GM19240 (cell line): ENCODE data around the gene MRPL27.
A peak's percentile ranks its signal among the peaks of the same experiment; 100 is the strongest.
"Not testable (repeated sequence)": the region's sequence is repeated elsewhere in the genome, so short reads cannot be mapped to it uniquely, and the experiment has no call there.

ENCODE experiments used
- DNase-seq: peaks from one replicate; pipeline ENCODE4 v3.0.0; 2011; ENCODE audit warnings: low spot score; ENCODE audit not compliant: insufficient read length

MRPL27 gene

DNA sequence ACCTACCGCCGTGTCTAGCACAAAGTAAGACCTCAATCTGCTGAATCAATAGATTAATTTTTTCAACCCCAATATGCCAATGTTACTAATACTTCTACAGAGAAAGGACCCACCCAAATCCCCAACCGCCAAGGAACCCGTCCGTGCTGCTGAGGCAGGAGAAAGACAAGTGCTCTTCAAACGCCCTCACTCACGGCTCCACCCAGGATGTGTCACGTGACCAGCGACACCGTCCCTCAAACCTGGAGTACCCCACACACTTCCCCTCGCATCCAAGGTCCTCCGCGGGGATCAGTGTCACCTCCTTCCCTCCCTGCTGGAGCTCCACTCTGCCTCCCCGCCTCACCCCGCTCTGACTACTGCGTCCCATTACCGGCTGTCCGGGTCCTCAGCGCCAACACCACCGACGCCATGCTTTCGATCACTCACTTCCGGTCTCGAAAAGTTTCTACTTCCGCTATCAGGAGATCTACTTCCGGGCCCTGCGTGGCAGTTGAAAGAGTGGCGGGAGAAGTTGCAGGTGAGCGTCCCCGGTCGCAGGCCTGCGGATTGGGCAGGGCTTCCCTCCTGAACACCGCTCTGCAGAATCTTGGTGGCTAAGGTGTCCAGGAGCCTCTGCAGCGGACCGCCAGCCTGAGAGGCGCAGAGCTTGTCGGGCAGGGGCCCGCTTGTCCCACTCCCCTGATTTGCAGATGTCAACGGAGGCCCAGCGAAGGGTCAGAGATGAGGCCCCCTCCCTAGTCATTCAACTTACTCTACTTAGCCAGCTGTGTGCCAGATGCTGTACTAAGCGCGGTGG lies at the start of gene MRPL27, which contains the start of gene EME1:
Gene MRPL27 (minus strand): TSS at position 427 of the 799 bp plus-strand sequence. CDS start 14 bp downstream, at position 413.
Gene EME1 (plus strand): TSS at position 472 of the 799 bp plus-strand sequence. CDS start 1,980 bp downstream, outside the sequence.
- peak; percentile 95 for DNase-seq

DNA sequence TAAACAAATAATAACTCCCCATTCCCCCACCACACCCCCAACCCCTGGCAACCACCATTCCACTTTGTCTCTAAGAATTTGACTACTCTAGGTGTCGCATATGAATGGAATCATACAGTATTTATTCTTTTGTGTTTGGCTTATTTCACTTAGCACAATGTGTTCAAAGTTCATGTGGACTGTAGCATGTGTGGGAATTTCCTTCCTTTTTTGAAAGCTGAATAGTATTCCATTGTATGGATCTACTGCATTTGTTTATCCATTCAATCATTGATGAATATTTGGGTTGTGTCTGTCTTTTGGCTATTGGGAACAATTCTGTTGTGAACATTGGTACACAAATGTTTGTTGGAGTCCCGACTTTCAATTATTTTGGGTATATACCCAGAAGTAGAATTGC lies 49.8 kb upstream of the MRPL27 start:
- DNase-seq = no peak

DNA sequence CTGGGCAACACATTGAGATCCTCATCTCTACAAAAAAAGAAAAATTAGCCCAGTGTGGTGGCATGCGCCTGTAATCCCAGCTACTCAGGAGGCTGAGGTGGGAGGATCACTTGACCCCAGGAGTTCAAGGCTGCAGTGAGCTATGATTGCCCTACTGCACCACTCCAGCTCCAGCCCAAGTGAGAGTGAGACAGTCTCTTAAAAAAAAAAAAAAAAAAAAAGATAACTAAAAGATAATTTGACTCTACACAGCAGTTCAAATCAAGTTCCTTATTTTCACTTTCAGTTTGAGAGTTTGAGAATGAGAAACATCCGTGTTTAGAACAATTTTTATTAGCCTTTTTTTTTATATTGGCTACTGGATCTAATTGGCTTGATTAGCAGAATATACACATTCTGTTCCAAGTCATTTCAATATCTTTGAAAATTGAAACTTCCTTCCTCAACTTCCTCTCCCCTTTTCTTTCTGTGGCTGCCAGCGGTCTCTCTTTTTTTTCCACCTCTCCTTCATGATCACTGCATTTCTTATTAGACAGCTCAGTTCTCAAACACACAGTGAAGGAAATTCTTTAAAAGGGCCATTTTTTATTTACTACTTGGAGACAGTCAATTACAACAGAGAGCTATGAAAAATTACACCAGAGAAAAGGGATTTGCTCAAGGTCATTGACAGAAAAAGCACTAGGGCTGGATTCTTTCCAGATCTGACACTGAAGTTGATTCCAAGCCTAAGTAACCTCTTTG lies 48.5 kb upstream of the MRPL27 start:
- no peak for DNase-seq

DNA sequence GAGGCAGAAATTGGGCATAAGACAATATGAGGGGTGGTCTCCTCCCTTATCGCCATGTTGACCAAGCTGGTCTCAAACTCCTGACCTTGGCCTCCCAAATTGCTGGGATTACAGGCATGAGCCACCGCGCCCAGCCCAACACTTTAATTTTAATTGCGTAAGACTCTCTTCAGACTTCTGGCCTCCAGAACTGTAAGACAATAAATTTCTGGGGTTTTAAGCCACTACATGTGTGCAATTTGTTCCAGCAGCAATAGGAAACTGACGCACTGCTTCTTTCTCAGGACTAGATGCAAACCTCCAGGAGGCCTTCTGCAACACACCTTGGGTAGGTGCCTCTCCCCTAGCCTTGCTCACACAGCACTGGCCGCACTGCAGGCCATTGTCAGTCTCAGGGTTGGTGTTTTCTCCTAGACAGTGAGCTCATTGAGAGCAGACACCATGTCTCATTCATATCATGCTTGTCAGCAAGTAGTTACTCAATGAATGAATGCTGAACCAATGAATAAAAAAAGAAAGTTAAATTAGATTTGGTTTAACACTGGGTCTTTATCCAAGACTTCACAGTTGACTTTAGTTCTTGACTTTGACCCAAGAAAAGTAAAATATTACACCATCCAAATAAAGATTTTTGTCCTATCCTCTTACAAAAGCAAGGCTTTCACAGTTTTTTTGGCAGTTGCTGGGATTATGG lies 47.6 kb upstream of the MRPL27 start:
- no peak for DNase-seq

DNA sequence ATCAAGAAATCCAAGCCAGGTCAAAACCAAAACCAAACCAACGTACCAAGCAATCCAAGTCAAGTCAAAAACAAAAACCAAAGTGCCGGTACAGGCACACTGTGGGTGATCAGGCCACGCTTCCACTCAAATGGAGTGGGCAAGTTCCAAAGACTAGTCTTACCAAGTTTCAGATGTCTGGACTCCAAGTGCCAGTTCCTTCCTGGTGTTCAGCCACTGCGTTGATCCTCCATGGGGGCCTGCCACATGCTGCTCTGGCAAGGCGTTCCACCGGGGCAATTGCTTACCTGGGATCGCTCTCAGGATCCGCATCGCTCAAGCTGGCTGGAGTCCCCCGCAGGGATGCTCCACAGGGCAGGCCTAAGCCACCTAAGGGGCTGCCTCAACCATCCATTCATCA lies 46.6 kb upstream of the MRPL27 start:
- not testable (repeated sequence) for DNase-seq

DNA sequence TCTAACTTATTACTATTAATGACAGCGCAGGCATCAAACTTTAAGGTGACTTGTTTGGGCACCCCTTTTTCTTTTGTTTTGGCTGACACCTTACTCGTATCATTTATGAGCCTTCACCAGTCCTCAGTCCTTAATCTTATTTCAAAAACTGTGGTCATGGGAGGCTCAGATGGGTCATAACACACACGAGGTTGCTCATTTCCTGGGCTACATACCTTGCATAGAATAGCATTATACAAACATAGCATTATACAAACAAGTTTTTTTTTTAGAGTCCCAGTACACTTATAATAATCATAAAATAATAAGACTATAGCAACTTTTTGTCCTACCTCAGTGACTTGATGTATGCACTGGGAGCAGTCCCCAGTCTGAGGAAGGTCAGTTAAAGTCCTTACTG lies 41.8 kb upstream of the MRPL27 start:
- no peak for DNase-seq

DNA sequence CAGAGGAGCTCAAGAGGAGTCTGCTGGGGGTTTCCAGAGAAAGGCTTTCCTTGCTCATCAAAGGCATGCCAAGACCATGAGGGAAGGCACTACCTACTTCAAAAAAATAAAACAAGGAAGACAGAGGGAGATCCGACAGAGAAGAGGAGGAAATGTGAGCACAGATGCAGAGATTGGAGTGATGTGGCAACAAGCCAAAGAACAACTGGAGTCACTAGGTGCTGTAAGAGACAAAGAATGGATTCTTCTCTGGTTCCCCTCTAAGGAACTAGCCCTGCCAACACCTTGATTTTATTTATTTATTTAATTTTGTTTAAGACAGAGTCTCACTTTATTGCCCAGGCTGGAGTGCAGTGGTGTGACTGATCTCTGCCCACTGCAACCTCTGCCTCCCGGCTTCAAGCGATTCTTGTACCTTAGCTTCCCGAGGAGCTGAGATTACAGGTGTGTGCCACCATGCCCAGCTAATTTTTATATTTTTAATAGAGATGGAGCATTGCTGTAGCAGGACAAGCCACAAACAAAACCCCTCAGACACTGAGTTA lies 39.3 kb upstream of the MRPL27 start:
- no peak for DNase-seq

DNA sequence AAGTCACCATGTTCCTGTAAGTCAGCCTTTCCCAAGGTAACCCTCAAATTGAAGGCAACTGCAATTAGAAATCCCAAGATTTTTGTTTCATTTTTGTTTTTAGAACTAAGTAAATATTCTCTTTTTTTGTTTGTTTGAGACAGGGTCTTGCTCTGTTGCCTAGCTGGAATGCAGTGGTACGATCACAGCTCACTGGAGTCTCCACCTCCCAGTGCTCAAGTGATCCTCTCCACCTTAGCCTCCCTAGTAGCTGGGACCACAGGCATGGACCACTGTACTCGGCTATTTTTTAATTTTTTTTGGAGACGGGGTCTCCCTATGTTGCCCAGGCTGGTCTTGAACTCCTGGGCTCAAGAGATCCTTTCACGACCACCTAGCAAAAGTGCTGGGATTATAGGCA lies 34.9 kb upstream of the MRPL27 start:
- DNase-seq = no peak

DNA sequence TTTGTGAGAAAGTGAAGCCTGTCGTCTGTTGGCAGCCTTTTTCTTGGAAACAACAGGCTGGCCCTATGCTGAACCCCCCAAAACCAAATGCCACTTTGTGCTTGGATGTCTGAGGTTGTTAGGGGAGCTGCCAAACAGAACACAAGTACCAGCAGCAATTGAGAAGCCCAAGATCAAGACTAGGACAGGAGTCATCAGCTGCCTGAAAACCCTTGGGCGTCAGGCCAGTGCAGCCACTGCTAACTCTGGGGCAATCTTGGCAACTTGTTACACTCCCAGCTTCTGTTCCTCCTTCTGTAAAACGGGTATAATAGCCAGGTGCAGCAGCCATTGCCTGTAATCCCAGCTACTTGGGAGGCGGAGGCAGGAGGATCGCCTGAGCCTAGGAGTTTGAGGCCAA lies 33.6 kb upstream of the MRPL27 start:
- no peak for DNase-seq

DNA sequence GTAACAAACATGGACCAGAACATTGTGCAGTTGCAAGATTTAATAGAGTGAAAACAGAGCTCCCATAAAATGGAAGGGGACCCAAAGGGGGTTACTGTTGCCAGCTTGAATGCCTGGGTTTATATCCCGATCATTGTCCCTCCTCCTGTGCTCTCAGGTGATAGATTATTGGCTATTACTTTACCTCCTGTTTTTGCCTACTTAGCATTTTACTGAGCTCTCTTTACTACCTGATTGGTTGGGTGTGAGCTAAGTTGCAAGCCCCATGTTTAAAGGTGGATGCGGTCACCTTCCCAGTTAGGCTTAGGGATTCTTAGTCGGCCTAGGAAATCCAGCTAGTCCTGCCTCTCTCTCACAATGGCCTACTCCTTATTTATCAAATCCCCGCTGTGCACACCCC lies 32.4 kb upstream of the MRPL27 start:
- not testable (repeated sequence) for DNase-seq

DNA sequence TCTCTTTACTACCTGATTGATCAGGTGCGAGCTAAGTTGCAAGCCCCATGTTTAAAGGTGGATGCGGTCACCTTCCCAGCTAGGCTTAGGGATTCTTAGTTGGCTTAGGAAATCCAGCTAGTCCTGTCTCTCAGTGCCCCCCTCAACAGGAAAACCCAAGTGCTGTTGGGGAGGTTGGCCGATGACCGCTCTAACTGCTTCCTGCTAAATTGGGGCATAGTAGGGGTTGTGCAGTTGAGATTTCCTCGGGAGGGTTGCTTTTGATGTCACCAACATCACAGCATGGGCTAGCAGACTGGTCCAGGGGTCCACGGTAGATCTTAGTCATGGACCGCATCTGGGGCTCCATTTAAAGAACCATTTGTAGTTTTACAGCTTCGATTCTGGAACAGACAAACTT lies 26.6 kb upstream of the MRPL27 start:
- not testable (repeated sequence) for DNase-seq

DNA sequence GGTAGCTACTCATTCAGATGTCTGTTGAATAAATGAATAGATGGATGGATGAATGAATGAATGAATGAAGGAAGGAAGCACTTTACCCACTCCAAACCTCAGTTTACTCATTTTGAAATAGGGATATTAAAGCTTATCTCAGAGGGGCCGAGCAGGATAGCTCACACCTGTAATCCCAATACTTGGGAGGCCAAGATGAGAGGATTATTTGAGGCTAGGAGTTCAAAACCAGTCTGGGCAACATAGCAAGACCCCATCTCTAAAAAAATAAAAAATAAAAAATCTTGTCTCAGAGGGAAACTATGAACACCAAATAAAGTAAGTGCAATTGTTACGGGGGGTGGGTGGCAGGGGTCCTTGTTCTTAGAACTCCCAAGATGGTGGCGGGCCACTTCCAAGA lies 25.7 kb upstream of the MRPL27 start:
- DNase-seq = not testable (repeated sequence)

DNA sequence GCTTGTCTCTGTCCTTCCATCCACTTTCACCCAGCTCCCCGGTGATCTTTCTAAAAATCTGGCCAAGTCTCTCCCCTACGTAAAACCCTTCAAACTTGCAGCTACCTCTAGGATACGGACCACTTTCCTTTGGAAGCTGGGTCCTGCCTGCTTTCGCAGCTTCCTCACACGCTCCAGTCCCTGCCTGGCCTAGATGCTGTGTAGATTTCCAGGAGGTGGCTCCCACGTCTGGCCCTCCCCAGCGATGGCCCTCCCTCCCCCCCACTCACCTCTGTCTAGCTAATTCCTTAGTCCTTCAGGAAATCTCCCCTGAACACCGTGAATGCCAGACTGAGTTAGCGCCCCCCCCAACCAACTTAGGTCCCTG lies 24.9 kb upstream of the MRPL27 start:
- DNase-seq = no peak

DNA sequence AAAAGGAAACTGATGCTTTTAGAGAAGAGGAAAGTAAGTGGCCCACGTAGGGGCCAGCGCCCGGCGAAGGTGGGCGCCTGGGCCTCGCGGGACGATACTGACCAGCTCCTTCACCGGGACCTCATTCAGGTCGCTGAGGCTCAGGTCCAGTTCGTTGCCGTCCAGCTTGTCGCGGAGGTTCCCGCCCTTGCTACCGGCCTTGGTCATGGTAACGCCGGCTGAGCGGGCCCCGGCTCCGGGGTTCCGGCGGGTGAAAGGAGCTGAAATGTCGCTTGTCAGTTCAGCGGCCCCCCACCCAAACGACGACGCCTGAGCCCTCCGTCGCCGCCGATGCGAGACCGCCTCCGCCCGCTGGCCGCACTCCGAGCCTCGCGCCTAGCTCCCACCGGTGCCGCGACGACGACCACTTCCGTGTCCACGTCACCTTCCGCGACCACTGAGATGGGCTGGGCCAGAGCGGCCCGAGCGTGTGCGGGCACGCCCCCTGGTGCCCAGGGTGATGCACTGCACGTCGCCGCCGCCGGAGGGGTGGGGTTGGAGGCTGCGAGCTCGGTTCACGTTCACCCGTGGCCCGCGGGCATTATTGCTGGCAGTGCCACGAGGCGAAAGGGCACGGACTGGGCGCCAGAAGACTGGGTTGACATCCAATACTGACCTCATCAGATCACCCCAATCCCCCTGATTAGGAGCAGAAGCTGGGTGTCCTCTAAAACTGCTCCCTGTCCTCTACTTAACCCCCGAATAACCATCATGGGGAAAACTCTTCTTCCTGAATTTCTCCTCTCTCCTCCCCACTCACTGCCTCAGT lies 24.3 kb upstream of the MRPL27 start, which contains the start of gene LRRC59:
Gene LRRC59 (minus strand): TSS at position 413 of the 808 bp plus-strand sequence. CDS start 206 bp downstream, at position 207.
- DNase-seq = peak; percentile 82

DNA sequence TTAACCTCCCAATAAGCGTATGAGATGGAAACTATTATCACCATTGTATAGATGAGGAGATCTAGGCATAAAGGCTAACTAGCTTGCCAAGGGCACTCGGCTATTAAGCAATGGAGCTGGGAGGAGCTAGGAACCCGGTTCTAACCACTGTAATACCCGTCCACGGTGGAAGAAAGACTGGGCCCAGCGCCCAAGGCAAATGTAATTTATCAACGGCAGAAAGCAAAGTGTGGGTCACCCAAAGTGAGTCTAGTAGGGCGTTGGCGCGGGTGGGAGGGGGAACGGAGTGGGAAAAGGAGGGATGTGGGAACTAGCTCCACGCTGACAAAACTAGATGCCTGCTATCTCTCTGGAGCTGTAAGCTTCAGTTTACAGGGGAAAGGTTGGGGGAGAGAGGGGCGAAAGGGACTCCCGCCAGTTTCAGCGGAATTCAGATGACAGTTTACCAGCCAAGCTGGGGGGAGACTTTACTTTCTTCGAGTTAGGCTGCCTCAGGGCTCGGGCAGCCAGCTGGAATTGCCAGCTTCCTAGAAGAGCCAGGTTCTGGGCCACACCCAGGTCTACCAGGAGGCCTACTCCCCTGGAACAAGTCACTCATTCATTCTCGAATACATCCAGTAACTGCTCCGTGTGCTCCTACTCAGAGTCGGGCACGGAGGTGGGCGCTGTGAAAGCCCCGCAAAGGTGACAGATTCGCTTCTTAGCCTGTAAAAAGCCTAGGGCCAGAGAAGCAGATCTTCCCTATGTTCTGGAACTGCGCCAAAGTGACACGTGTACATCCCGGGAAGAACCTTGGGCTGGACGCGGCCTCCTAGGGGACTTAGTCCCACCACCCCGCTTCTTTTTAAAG lies 23.5 kb upstream of the MRPL27 start:
- no peak for DNase-seq

DNA sequence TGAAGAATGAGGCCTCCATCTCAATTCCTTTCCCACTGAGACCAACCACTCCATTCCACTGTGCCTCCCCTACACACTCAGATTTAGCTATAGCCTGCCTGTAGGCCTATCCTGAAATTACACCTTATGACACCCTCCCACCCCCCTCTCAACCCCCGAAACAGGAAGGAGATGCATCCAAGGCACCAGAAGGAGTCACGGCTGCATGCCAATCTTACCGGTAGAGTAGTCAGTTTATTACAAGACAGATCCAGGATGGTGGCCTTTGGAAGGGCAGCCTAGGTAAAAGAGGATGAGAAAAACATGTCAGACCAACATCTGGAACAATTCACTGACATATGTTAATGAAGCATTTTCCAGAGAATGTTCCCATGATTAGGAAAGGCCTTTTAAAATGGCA lies 21.7 kb upstream of the MRPL27 start:
- DNase-seq = no peak

DNA sequence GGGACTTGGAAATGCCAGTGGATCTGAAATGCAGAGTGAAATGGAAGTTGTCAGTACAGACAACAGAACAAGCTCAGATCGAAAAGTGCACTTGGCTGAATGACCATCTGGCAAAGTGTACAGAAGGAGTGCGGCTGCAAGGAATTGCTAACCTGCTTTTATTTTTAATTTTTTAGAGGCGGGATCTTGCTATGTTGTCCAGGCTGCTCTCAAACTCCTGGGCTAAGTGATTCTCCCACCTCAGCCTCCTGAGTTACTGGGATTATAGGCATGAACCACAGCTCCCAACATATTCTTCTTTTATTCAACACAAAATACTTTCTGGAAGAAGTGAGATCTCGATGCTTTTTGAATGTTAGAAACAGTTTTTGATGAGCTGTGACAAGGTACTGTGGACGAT lies 20.7 kb upstream of the MRPL27 start:
- DNase-seq = no peak

DNA sequence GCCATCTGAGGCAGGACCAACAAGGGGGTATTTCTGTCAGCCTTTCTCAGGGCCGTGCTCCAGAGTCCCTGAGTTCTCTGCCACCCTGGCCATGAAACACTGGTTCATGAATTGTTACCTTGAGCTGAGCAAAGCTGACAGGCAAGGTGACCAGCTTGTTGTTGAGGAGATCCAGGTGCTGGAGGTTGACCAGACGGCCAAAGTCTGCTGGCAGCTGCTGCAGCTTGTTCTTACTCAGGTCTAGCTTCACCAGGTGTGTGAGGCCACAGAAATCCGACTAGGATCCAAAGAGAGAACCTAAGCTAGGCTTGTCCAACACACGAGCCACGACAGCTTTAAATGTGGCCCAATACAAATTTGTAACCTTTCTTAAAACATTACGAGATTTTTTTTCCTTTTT lies 19.6 kb upstream of the MRPL27 start:
- DNase-seq = no peak

DNA sequence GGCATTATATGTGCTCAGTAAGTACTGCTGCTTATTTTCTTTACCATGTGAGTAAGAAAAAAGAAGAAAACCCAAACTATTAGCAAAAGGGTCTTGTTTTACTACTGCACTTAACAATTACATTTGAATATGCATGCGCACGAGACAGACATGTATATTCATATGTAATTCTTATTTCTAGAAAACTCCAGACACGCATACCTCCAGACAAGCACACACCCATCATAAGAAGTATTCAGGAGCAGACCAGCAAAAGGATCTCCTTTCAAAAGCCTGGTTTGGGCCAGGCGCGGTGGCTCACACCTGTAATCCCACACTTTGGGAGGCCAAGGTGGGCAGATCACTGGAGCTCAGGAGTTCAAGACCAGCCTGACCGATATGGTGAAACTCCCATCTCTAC lies 16.6 kb upstream of the MRPL27 start:
- DNase-seq = no peak

DNA sequence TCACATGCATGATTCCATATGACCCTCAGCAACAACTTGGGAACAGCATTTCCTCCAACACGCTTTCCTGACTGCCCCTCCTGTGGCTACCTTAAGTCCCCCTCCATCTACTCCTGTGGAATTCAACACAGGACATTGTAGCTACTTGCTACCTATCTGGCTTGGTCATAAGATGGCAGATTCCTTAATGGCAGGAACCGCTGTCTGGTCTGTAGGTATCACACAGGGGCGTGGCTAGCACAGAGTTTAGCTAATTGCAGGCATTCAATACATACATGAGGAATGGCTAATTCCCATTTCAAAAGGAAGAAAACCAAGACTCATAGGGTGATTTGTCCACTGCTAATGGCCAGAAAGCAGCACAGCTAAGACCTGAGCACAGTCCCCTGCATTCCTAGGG lies 15.7 kb upstream of the MRPL27 start:
- DNase-seq = no peak
